Epithelial cell of esophagus (primary cell): ENCODE data around the gene SHC1.
A peak's percentile ranks its signal among the peaks of the same experiment; 100 is the strongest.

Experiments used
- DNase-seq: peaks from one replicate; pipeline ENCODE4 v3.0.0; 2010; ENCODE audit warnings: low read depth
- H3K4me3 ChIP-seq: 2 replicates; pipeline ENCODE4 v1.5.1; 2011; ENCODE audit warnings: mild to moderate bottlenecking, low read length, control low read depth
- TF ChIP-seq, protein P1 (sequence below): IDR thresholded peaks from 2 replicates; pipeline ENCODE4 v1.5.1; 2011; ENCODE audit warnings: low read depth, mild to moderate bottlenecking, low read length, control low read depth, inconsistent platforms; ENCODE audit not compliant: insufficient read depth; ENCODE audit errors: missing control alignments

The SHC1 gene

DNA sequence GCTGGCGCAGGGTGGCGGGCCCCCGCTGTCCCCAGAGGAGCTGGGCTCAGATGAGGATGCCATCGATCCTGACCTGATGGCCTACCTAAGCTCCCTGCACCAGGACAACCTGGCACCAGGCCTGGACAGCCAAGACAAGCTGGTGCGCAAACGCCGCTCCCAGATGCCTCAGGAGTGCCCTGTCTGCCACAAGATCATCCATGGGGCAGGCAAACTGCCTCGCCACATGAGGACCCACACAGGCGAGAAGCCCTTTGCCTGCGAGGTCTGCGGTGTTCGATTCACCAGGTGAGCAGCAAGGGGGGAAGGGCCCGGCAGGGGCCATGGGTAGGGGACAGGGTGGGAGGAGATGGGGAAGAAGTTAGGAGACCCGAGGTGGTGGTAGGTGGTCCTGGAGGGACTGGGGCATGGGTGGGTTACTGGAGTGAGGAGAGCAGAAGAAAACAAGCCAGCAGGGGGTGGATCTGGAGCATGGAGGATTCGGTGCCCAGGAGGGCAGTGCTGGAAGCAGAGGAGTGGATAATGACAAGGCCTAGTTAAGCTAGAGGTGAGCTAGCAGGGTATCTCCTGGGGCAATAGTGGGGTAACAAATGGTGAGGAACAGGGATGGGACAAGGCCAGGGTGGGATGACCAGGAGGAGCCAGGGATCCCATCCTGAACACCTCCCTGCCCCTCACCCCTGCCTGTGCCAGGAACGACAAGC lies 45.1 kb upstream of the SHC1 start:
- TF ChIP-seq, protein P1, sequence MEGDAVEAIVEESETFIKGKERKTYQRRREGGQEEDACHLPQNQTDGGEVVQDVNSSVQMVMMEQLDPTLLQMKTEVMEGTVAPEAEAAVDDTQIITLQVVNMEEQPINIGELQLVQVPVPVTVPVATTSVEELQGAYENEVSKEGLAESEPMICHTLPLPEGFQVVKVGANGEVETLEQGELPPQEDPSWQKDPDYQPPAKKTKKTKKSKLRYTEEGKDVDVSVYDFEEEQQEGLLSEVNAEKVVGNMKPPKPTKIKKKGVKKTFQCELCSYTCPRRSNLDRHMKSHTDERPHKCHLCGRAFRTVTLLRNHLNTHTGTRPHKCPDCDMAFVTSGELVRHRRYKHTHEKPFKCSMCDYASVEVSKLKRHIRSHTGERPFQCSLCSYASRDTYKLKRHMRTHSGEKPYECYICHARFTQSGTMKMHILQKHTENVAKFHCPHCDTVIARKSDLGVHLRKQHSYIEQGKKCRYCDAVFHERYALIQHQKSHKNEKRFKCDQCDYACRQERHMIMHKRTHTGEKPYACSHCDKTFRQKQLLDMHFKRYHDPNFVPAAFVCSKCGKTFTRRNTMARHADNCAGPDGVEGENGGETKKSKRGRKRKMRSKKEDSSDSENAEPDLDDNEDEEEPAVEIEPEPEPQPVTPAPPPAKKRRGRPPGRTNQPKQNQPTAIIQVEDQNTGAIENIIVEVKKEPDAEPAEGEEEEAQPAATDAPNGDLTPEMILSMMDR, result no peak

DNA sequence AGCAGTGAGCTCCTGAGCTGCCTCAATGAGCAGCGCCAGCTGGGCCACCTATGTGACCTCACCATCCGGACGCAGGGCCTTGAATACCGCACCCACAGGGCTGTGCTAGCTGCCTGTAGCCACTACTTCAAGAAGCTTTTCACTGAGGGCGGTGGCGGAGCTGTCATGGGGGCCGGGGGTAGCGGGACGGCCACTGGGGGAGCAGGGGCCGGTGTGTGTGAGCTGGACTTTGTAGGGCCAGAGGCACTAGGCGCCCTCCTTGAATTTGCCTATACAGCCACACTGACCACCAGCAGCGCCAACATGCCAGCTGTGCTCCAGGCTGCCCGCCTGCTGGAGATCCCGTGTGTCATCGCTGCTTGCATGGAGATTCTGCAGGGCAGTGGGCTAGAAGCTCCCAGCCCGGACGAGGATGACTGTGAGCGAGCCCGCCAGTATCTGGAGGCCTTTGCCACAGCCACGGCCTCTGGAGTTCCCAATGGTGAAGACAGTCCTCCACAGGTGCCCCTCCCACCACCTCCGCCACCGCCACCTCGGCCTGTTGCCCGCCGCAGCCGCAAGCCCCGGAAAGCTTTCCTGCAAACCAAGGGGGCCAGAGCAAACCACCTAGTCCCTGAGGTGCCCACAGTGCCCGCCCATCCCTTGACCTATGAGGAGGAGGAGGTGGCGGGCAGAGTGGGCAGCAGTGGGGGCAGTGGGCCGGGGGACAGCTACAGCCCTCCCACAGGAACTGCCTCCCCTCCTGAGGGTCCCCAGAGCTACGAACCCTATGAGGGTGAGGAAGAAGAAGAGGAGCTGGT lies 44.4 kb upstream of the SHC1 start:
- TF ChIP-seq, protein P1, result no peak
- no peak overlapping the region for H3K4me3 ChIP-seq
- no peak for DNase-seq

More for the DNA sequence above, 45.1 kb upstream of the SHC1 start:
- no peak for DNase-seq
- H3K4me3 ChIP-seq, result no peak overlapping the region

DNA sequence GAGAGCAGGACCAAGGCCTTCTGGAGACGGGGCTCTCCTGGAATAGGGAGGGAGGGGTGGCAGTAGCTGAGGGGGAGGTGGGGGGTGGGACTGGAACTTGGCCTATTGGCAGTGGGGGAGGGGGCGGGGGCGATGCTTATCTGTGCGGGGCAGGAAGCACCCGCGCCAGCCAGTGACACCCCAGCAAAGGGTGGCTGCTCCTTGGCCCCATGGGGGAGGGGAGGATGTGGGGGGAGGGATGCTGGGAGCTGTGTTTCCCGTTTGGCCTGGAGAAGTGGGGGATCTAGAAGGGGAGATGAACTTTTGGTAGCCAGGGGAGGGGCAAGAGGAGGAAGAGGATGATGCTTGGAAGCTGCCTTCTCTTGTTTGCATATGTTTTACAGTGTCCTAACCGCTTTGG lies 43.1 kb upstream of the SHC1 start:
- H3K4me3 ChIP-seq, result no peak overlapping the region
- TF ChIP-seq, protein P1, result no peak
- no peak for DNase-seq

DNA sequence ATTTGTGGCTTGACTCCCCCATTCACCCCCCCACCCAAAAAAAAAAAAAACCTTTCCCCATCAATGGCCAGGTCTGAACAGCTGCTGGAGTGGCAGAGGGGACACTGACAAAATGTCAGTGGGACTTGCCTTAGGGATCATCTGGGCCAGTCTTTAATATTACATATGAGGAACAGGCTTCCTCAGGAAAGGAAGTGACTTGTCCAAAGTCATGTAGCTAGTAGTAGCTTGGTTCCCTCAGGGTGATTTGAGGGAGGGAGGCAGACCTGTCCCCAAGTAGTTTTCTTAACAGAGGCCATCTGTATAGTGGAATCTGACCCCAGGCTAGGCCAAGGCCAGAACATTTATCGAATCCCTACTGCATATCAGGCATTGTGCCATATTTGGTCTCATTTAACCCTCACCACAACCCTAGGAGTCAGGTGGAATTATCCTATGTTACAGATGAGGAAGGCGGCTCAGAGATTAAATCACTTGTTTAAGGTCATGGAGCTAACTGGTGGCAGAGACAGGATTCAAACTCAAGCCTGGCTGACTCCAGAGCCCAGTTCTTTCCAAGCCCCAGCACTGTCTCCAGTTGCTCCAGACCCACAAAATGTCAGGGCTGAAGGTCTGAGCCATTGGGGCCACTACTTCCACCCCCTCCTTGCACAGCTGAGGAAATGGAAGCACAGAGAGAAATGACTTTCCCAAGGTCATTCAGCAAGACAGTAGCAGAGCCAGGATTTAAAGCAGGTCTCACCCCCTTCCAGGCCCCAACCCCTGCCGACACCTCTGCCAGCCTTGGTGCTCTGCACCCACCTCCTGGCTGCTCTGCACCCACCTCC lies 42.4 kb upstream of the SHC1 start:
- TF ChIP-seq, protein P1, result no peak
- no peak overlapping the region for H3K4me3 ChIP-seq
- DNase-seq, result no peak

DNA sequence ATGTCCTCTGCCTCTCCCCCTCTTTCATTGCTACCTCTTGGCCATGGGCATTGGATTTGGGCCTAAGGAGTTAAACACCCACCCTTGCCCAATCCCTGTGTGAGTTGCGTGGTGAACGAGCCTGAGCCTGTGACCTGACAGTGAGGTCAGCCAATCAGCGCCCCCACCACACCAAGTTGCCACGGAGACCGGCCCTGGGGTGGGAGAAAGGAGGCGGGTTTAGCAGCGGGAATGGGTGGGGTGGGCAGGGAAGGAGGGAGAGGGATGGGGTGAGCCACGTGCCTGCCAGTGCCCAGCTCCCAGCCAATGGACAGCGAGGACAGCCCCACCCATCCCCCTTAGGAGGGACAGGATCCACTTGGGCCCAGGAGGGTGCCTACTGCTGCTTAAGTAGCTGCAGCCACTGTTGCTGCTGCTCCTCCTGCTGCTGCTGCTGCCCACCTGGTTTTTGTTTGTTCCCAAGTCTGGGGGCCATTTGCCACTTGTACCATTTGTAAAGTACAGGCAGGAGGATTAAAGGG lies 41.5 kb upstream of the SHC1 start:
- TF ChIP-seq, protein P1, result no peak
- H3K4me3 ChIP-seq, result peak overlapping the region; percentile 21
- peak; percentile 78 for DNase-seq

DNA sequence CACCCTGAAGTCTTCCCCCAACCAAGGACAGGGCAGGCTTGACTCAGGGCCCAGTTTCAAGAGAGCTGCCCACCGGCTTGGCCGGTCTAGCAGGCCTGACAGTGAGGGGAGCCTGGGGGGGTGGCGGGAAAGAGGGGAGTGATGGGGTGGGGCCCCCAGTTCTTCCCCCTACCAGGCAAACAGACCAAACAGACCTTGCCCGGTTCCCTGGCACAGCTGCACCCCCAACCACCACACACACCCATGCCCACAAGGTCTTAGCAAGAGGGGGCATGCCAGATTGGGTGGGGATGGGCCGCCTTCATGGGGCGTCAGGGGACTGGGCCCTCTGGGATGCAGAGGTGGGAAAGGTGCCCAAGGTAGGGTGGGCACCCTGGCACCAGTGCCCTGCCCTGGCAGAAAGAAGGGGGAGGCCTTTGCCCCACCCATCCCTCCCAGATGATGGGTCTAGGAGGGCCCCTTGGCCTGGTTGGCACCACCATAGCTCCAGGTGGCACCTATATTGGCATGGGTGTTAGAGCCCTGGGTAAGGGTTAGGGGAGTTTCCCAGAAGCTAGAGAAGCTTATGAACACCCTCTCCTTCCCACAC lies 41.0 kb upstream of the SHC1 start:
- TF ChIP-seq, protein P1, result no peak
- H3K4me3 ChIP-seq, result peak overlapping the region; percentile 21
- DNase-seq, result peak; percentile 35
